Ovary (tissue), 3 donors: ENCODE measurements around the gene WDR75.

ENCODE experiments used
- CTCF ChIP-seq, 3 donors: fragments of 450-650 bp in 2 of 3; fragments of 200-600 bp in 1 of 3; IDR thresholded peaks; one replicate each; pipeline versions ENCODE4 v1.5.1 to v1.8.0; 2016 to 2022; ENCODE audit warnings: antibody characterized with exemption in 3 of 3, mild to moderate bottlenecking in 1 of 3
- EP300 ChIP-seq: sonication (generic); formaldehyde crosslinking; IDR thresholded peaks from one replicate; pipeline ENCODE4 v1.6.1; 2017; ENCODE audit warnings: antibody characterized with exemption
- POLR2A ChIP-seq: fragments of 450-650 bp; IDR thresholded peaks from one replicate; pipeline ENCODE4 v1.6.1; 2017; ENCODE audit warnings: antibody characterized with exemption, mild to moderate bottlenecking, moderate library complexity
- donor health status: DM: no; HTN: no; CAD: no.

GRCh38 chr2:189500456-189501160 lies 59.3 kb downstream of the WDR75 start:
- TF ChIP-seq CTCF (IDR thresholded peaks at IDR 0.05): no peak
- TF ChIP-seq POLR2A: no peak
- no peak for TF ChIP-seq EP300
